H1 (cell line): Measurements from ENCODE around the gene GRK6. TPM values are rescaled to one million over a fixed set of nuclear protein-coding genes. Genes with fewer than 3 reads are reported as not detected.

Experiments used
- ASH2L ChIP-seq: fragments of 200-600, 300-600 bp; sonication (generic); IDR thresholded peaks from one replicate; pipeline ENCODE4 v1.7.1; 2017; ENCODE audit warnings: low read length
- CHD2 ChIP-seq: IDR thresholded peaks from 2 replicates; pipeline ENCODE4 v1.6.1; 2012; ENCODE audit warnings: low read length, improper control_type of control experiment
- CREB1 ChIP-seq: IDR thresholded peaks from 2 replicates; pipeline ENCODE4 v1.6.1; 2012; ENCODE audit warnings: inconsistent platforms
- EP300 ChIP-seq, 2 experiments: IDR thresholded peaks; 1 replicate in 1 of 2; 2 replicates in 1 of 2; pipeline ENCODE4 v1.6.1; 2011 to 2012; ENCODE audit warnings: low read depth in 2 of 2, low read length in 2 of 2, mild to moderate bottlenecking in 2 of 2, borderline replicate concordance in 1 of 2, inconsistent platforms in 1 of 2, moderate library complexity in 1 of 2
- EZH2 ChIP-seq: fragments of 200-600 bp; sonication (generic); IDR thresholded peaks from 2 replicates; pipeline ENCODE4 v1.7.1; 2012; ENCODE audit warnings: low read depth, mild to moderate bottlenecking, moderate library complexity, low read length, inconsistent platforms; ENCODE audit not compliant: severe bottlenecking
- GTF2F1 ChIP-seq: IDR thresholded peaks from 2 replicates; pipeline ENCODE4 v1.6.1; 2012; ENCODE audit warnings: low read depth, low read length, improper control_type of control experiment, borderline replicate concordance
- POLR2A ChIP-seq, 2 experiments: IDR thresholded peaks; 1 replicate in 1 of 2; 2 replicates in 1 of 2; pipeline ENCODE4 v1.6.1; 2011; ENCODE audit warnings: low read depth in 2 of 2, low read length in 2 of 2, mild to moderate bottlenecking in 2 of 2; ENCODE audit errors: control extremely low read depth in 1 of 2
- POU5F1 ChIP-seq: IDR thresholded peaks from 2 replicates; pipeline ENCODE4 v1.6.1; 2011; ENCODE audit warnings: low read depth, mild to moderate bottlenecking, low read length, moderate library complexity
- SIN3A ChIP-seq, 2 experiments: IDR thresholded peaks in 1 of 2; conservative IDR thresholded peaks in 1 of 2; 2 replicates each; pipeline ENCODE4 v1.6.1; 2011 to 2012; ENCODE audit warnings: low read length in 2 of 2, improper control_type of control experiment in 1 of 2, low read depth in 1 of 2, mild to moderate bottlenecking in 1 of 2
- TEAD4 ChIP-seq: IDR thresholded peaks from 2 replicates; pipeline ENCODE4 v1.6.1; 2012; ENCODE audit warnings: low read depth, low read length, inconsistent platforms, mixed read lengths
- polyA plus RNA-seq, 7 experiments: library from polyadenylated mRNA; depleted of rRNA in 3 of 7; stranded (reverse) in 5 of 7; unstranded in 2 of 7; fragments of >200 nt in 5 of 7; fragments of 200-250 nt in 2 of 7; gene quantifications; 1 replicate in 5 of 7; 2 replicates in 1 of 7; 4 replicates in 1 of 7; pipeline versions ENCODE4 v1.2.1 to v1.2.3, GENCODE V29; 2011 to 2013; ENCODE audit warnings: missing spikeins in 2 of 7, mixed read lengths in 2 of 7
- total RNA-seq: library from RNA; stranded (reverse); fragmentation: NEBNext Ultra II Directional; extraction: Animal tissue kit (Norgen Biotek cat#: 25700); gene quantifications from 2 replicates; pipeline ENCODE4 v1.2.1, GENCODE V29; 2021
- TF ChIP-seq, protein P1 (sequence below): fragments of 300-600 bp; sonication (generic); IDR thresholded peaks from 2 replicates; pipeline ENCODE4 v1.7.1; 2012; ENCODE audit warnings: low read length, moderate library complexity, mild to moderate bottlenecking, inconsistent platforms; ENCODE audit not compliant: insufficient replicate concordance

The GRK6 gene
- total and polyA plus RNA-seq, 2 of the 8 experiments (the other 6 are each of a cell fraction or from before 2014, with no cell fraction given) = 31.8 to 57.8 TPM

DNA sequence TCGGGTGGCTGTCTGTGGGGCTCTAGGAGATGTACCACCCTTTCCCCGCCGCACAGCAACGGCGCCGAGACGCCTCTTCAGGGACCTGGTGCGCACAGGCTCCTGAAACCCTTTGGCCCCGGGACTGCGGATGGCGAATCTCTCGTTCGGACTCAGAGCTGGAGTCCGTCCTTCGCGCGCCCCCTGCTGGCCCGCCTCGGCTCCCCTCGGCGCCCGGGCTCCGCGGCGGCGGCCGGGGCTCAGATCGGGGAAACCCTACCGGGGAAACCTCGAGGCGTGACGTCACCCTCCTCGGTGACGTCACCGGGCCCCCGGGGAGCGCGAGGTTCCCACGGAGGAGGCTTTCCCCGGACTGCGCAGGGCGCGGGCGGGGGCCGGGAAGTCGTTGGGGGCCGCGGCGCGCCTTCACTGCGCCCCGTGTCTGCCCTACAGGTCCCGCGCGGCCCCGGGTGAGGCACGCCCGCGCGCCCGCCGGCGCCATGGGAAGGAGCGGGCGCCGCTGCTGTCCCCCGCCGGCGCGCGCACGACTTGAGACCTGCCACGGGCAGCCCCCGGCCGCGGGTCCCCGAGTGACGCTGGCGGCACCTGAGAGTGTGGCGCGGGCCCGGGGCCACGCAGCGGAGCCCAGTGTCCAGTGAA lies 28.0 kb downstream of the GRK6 start (continued):
- TF ChIP-seq, protein P1, sequence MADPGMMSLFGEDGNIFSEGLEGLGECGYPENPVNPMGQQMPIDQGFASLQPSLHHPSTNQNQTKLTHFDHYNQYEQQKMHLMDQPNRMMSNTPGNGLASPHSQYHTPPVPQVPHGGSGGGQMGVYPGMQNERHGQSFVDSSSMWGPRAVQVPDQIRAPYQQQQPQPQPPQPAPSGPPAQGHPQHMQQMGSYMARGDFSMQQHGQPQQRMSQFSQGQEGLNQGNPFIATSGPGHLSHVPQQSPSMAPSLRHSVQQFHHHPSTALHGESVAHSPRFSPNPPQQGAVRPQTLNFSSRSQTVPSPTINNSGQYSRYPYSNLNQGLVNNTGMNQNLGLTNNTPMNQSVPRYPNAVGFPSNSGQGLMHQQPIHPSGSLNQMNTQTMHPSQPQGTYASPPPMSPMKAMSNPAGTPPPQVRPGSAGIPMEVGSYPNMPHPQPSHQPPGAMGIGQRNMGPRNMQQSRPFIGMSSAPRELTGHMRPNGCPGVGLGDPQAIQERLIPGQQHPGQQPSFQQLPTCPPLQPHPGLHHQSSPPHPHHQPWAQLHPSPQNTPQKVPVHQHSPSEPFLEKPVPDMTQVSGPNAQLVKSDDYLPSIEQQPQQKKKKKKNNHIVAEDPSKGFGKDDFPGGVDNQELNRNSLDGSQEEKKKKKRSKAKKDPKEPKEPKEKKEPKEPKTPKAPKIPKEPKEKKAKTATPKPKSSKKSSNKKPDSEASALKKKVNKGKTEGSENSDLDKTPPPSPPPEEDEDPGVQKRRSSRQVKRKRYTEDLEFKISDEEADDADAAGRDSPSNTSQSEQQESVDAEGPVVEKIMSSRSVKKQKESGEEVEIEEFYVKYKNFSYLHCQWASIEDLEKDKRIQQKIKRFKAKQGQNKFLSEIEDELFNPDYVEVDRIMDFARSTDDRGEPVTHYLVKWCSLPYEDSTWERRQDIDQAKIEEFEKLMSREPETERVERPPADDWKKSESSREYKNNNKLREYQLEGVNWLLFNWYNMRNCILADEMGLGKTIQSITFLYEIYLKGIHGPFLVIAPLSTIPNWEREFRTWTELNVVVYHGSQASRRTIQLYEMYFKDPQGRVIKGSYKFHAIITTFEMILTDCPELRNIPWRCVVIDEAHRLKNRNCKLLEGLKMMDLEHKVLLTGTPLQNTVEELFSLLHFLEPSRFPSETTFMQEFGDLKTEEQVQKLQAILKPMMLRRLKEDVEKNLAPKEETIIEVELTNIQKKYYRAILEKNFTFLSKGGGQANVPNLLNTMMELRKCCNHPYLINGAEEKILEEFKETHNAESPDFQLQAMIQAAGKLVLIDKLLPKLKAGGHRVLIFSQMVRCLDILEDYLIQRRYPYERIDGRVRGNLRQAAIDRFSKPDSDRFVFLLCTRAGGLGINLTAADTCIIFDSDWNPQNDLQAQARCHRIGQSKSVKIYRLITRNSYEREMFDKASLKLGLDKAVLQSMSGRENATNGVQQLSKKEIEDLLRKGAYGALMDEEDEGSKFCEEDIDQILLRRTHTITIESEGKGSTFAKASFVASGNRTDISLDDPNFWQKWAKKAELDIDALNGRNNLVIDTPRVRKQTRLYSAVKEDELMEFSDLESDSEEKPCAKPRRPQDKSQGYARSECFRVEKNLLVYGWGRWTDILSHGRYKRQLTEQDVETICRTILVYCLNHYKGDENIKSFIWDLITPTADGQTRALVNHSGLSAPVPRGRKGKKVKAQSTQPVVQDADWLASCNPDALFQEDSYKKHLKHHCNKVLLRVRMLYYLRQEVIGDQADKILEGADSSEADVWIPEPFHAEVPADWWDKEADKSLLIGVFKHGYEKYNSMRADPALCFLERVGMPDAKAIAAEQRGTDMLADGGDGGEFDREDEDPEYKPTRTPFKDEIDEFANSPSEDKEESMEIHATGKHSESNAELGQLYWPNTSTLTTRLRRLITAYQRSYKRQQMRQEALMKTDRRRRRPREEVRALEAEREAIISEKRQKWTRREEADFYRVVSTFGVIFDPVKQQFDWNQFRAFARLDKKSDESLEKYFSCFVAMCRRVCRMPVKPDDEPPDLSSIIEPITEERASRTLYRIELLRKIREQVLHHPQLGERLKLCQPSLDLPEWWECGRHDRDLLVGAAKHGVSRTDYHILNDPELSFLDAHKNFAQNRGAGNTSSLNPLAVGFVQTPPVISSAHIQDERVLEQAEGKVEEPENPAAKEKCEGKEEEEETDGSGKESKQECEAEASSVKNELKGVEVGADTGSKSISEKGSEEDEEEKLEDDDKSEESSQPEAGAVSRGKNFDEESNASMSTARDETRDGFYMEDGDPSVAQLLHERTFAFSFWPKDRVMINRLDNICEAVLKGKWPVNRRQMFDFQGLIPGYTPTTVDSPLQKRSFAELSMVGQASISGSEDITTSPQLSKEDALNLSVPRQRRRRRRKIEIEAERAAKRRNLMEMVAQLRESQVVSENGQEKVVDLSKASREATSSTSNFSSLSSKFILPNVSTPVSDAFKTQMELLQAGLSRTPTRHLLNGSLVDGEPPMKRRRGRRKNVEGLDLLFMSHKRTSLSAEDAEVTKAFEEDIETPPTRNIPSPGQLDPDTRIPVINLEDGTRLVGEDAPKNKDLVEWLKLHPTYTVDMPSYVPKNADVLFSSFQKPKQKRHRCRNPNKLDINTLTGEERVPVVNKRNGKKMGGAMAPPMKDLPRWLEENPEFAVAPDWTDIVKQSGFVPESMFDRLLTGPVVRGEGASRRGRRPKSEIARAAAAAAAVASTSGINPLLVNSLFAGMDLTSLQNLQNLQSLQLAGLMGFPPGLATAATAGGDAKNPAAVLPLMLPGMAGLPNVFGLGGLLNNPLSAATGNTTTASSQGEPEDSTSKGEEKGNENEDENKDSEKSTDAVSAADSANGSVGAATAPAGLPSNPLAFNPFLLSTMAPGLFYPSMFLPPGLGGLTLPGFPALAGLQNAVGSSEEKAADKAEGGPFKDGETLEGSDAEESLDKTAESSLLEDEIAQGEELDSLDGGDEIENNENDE = no peak
- peak; percentile 96 for TF ChIP-seq CREB1
- TF ChIP-seq CHD2 = no peak
- no peak for TF ChIP-seq POU5F1
- TF ChIP-seq EZH2 = no peak
- TF ChIP-seq GTF2F1 = no peak
- no peak for TF ChIP-seq TEAD4
- peak in 1 of 2 experiments; percentile 63; a peak in 1 of 3 replicates for TF ChIP-seq POLR2A (IDR thresholded peaks at IDR 0.05; ENCODE audit: control extremely low read depth in 1 of 2, low read depth in 2 of 2, low read length in 2 of 2)
- 0 out of 4 replicates have a peak, but pooled peaks of 1 of the 2 experiments have one; percentile 21 for TF ChIP-seq SIN3A (conservative IDR thresholded peaks at IDR 0.05 in 1 of 2, IDR thresholded peaks at IDR 0.05 in 1 of 2; ENCODE audit: low read depth in 1 of 2, low read length in 2 of 2)
- no peak for TF ChIP-seq ASH2L
- TF ChIP-seq EP300 (IDR thresholded peaks at IDR 0.05; ENCODE audit: borderline replicate concordance in 1 of 2, low read depth in 2 of 2, low read length in 2 of 2) = peak in 1 of 2 experiments; percentile 67; a peak in 1 of 3 replicates
